Spleen (tissue), 3 donors: ENCODE results near the gene PNLIPRP2.

Experiments used
- POLR2A ChIP-seq, 3 donors: fragments of 450-650 bp; IDR thresholded peaks; one replicate each; pipeline ENCODE4 v1.5.1; 2017; ENCODE audit warnings: antibody characterized with exemption in 3 of 3, mild to moderate bottlenecking in 1 of 3
- POLR2AphosphoS5 ChIP-seq, 3 donors: sonication (generic); formaldehyde crosslinking; IDR thresholded peaks; one replicate each; pipeline ENCODE4 v1.5.1; 2017; ENCODE audit warnings: antibody characterized with exemption in 3 of 3

- TF ChIP-seq POLR2AphosphoS5 (IDR thresholded peaks at IDR 0.05) = no peak
- no peak for TF ChIP-seq POLR2A (IDR thresholded peaks at IDR 0.05)
Measured at GRCh38 chr10:116634126-116634975, 13.6 kb downstream of the PNLIPRP2 start.
